OCI-LY1 (cell line): ENCODE results near the gene NPAS3.

Experiments used
- H2AFZ ChIP-seq: fragments of 200-600 bp; sonication (generic), shearing (Covaris generic); 2 replicates; pipeline ENCODE4 v1.6.0; 2014; ENCODE audit warnings: antibody characterized with exemption, mild to moderate bottlenecking, low read length
- H3F3A ChIP-seq: fragments of 200-600 bp; sonication (generic), shearing (Covaris generic); 2 replicates; pipeline ENCODE4 v1.6.0; 2014; ENCODE audit warnings: mild to moderate bottlenecking, antibody characterized with exemption, low read length, moderate library complexity; ENCODE audit not compliant: insufficient read depth
- H3K27ac ChIP-seq: fragments of 200-600 bp; sonication (generic); 2 replicates; pipeline ENCODE4 v1.5.1; 2014; ENCODE audit warnings: low read length, mixed run types, mild to moderate bottlenecking, low read depth; ENCODE audit not compliant: poor library complexity, severe bottlenecking
- H3K27me3 ChIP-seq: fragments of 200-600 bp; sonication (generic); 2 replicates; pipeline ENCODE4 v1.6.0; 2014; ENCODE audit warnings: antibody characterized with exemption, mild to moderate bottlenecking, low read length, moderate library complexity; ENCODE audit not compliant: insufficient read depth
- H3K36me3 ChIP-seq: fragments of 200-600 bp; sonication (generic); 2 replicates; pipeline ENCODE4 v1.6.1; 2014; ENCODE audit warnings: mild to moderate bottlenecking, antibody characterized with exemption, low read length, moderate library complexity, mixed read lengths; ENCODE audit not compliant: insufficient read depth
- H3K4me1 ChIP-seq: fragments of 200-600 bp; sonication (generic); 2 replicates; pipeline ENCODE4 v1.5.1; 2014; ENCODE audit warnings: mild to moderate bottlenecking, low read length, moderate library complexity; ENCODE audit not compliant: insufficient read depth, severe bottlenecking
- H3K4me2 ChIP-seq: fragments of 200-600 bp; sonication (generic), shearing (Covaris generic); 2 replicates; pipeline ENCODE4 v1.6.1; 2014; ENCODE audit warnings: low read length
- H3K4me3 ChIP-seq: fragments of 200-600 bp; sonication (generic); 2 replicates; pipeline ENCODE4 v1.5.1; 2014; ENCODE audit warnings: low read length, low read depth, mild to moderate bottlenecking, mixed read lengths; ENCODE audit not compliant: poor library complexity, severe bottlenecking
- H3K79me2 ChIP-seq: fragments of 200-600 bp; shearing (Covaris generic); 2 replicates; pipeline ENCODE4 v1.6.1; 2016; ENCODE audit warnings: mixed run types, low read length, mixed read lengths; ENCODE audit not compliant: insufficient read depth
- H3K9ac ChIP-seq: fragments of 200-600 bp; sonication (generic), shearing (Covaris generic); 2 replicates; pipeline ENCODE4 v1.6.1; 2014; ENCODE audit warnings: mild to moderate bottlenecking, low read length, mixed read lengths
- H3K9me2 ChIP-seq: fragments of 200-600 bp; sonication (generic), shearing (Covaris generic); 2 replicates; pipeline ENCODE4 v1.6.1; 2014; ENCODE audit warnings: low read depth, mild to moderate bottlenecking, low read length, mixed read lengths
- H3K9me3 ChIP-seq: fragments of 200-600 bp; shearing (Covaris generic); 2 replicates; pipeline ENCODE4 v1.6.1; 2014; ENCODE audit warnings: low read length, mixed read lengths
- H4K20me1 ChIP-seq: fragments of 200-600 bp; sonication (generic), shearing (Covaris generic); 2 replicates; pipeline ENCODE4 v1.6.0; 2016; ENCODE audit warnings: mild to moderate bottlenecking, low read length; ENCODE audit not compliant: insufficient read depth
- CTCF ChIP-seq: fragments of 200-600 bp; sonication (generic), shearing (Covaris generic); IDR thresholded peaks from 2 replicates; pipeline ENCODE4 v1.5.1; 2017; ENCODE audit warnings: mild to moderate bottlenecking, antibody characterized with exemption, low read length, moderate library complexity, mixed read lengths
- EZH2 ChIP-seq: fragments of 200-600 bp; sonication (generic), shearing (Covaris generic); IDR thresholded peaks from 2 replicates; pipeline ENCODE4 v1.8.0; 2017; ENCODE audit warnings: borderline replicate concordance, mixed run types, mild to moderate bottlenecking, antibody characterized with exemption, low read length, moderate library complexity, mixed read lengths

NPAS3 gene

GRCh38 chr14:33655421-33655820 is 716.7 kb downstream of the NPAS3 start:
- H3F3A ChIP-seq: no peaks in the 10 kb centered on the region
- no peak overlapping the region for H3K4me2 ChIP-seq
- no peak for TF ChIP-seq EZH2

GRCh38 chr14:33657476-33657875 is 718.8 kb downstream of the NPAS3 start:
- Histone ChIP-seq H3K9me2 (no peaks in the 10 kb centered on the region), H3K27me3 (no peaks in the 10 kb centered on the region), H3F3A (no peaks in the 10 kb centered on the region), H3K9ac (no peak overlapping the region), H4K20me1 (no peaks in the 10 kb centered on the region), H3K4me3 (no peak overlapping the region), H3K36me3 (no peaks in the 10 kb centered on the region), H3K9me3 (no peaks in the 10 kb centered on the region), H3K79me2 (no peaks in the 10 kb centered on the region), H3K4me2 (no peak overlapping the region), H3K27ac (no peak overlapping the region), H2AFZ (no peak overlapping the region), H3K4me1 (no peaks in the 10 kb centered on the region)
- TF ChIP-seq EZH2 (no peak), CTCF (no peak)

More at GRCh38 chr14:33655421-33655820, 716.7 kb downstream of the NPAS3 start:
- no peak overlapping the region for H3K27ac ChIP-seq
- no peaks in the 10 kb centered on the region for H3K27me3 ChIP-seq
- H3K9me2 ChIP-seq: no peaks in the 10 kb centered on the region
- no peaks in the 10 kb centered on the region for H3K9me3 ChIP-seq
- H3K36me3 ChIP-seq: no peaks in the 10 kb centered on the region
- no peaks in the 10 kb centered on the region for H3K4me1 ChIP-seq
- H3K9ac ChIP-seq: no peak overlapping the region
- no peaks in the 10 kb centered on the region for H3K79me2 ChIP-seq
- no peaks in the 10 kb centered on the region for H4K20me1 ChIP-seq
- no peak overlapping the region for H2AFZ ChIP-seq
- H3K4me3 ChIP-seq: no peak overlapping the region

GRCh38 chr14:33660248-33660647 is 721.6 kb downstream of the NPAS3 start:
- Histone ChIP-seq H3K9me3 (no peaks in the 10 kb centered on the region), H2AFZ (no peak overlapping the region), H3F3A (no peaks in the 10 kb centered on the region)

More at GRCh38 chr14:33660248-33660647, 721.6 kb downstream of the NPAS3 start:
- Histone ChIP-seq H3K4me3 (no peak overlapping the region), H3K79me2 (no peaks in the 10 kb centered on the region), H3K9ac (no peak overlapping the region), H4K20me1 (no peaks in the 10 kb centered on the region), H3K27me3 (no peaks in the 10 kb centered on the region), H3K36me3 (no peaks in the 10 kb centered on the region), H3K27ac (no peak overlapping the region), H3K4me2 (no peak overlapping the region), H3K9me2 (no peaks in the 10 kb centered on the region), H3K4me1 (no peaks in the 10 kb centered on the region)
- no peak for TF ChIP-seq EZH2
- TF ChIP-seq CTCF: no peak
